ENCODE measurements around the gene DMD. TPM values are rescaled to one million over a fixed set of nuclear protein-coding genes. Genes with fewer than 3 reads are reported as not detected.

Gene DMD
- polyA plus RNA-seq, 3 donors = 0.23 TPM; not detected in 2

DNA sequence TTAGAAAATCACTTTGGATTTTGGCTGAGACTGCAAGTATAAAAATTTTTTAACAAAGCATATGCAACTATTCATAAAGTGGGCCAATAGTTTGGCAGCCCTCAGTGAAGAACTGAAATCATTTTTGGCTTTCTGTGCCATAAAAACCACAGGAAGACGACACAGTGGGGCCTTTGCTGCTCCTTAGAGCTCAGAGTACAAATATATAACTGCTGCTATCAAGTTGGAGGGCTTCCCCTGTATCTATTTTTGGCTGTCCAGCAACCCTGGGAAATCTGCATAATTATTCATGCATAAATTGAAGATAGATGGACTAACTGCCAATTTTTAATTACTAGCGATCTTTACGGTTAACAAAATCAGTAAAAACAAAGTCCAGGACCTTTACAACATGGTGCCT is 2088.0 kb downstream of the DMD start:
- H3K36me3 Mint-ChIP-seq = no peaks in the 10 kb centered on the region
- no peaks in the 10 kb centered on the region for H3K79me2 ChIP-seq (ENCODE audit: insufficient read depth, low read length)
- TF ChIP-seq, protein P1, sequence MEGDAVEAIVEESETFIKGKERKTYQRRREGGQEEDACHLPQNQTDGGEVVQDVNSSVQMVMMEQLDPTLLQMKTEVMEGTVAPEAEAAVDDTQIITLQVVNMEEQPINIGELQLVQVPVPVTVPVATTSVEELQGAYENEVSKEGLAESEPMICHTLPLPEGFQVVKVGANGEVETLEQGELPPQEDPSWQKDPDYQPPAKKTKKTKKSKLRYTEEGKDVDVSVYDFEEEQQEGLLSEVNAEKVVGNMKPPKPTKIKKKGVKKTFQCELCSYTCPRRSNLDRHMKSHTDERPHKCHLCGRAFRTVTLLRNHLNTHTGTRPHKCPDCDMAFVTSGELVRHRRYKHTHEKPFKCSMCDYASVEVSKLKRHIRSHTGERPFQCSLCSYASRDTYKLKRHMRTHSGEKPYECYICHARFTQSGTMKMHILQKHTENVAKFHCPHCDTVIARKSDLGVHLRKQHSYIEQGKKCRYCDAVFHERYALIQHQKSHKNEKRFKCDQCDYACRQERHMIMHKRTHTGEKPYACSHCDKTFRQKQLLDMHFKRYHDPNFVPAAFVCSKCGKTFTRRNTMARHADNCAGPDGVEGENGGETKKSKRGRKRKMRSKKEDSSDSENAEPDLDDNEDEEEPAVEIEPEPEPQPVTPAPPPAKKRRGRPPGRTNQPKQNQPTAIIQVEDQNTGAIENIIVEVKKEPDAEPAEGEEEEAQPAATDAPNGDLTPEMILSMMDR (IDR thresholded peaks at IDR 0.05) = no peak

DNA sequence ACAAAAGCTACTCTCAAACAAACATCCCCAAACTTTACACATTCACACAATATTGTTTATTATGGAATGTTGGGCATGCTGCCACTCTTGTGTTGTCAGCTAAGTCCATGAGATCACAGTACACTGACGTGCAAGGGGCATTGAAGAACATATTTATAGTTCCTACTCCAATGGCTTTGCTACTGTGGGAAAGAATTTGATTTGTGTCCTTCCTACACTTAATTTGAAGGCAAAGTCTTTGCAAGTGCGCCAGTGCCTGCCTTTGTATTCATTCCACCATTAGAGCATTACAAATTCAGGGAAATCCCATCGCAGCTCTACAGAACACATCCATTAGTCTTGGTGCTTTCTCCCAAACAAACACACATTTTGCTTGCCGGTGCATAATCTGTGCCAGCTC is 2094.1 kb downstream of the DMD start:
- no peak for DNase-seq
- H3K4me1 ChIP-seq (ENCODE audit: control insufficient read depth in 1 of 2, insufficient read depth in 2 of 2, low read length in 2 of 2) = no peaks in the 10 kb centered on the region
- H3K27ac Mint-ChIP-seq = no peak overlapping the region
- H3K4me2 ChIP-seq (replicated peaks; ENCODE audit: extremely low read depth, low read length, poor library complexity, severe bottlenecking) = no peak overlapping the region
- no peak overlapping the region for H3K9ac ChIP-seq (ENCODE audit: insufficient read depth, low read length, poor library complexity, severe bottlenecking)
- intact Hi-C loops (cut with micrococcal nuclease) = loop anchor here in 1 of 2 donors (10.0 kb wide), 1 partner anchor 132 kb away; no protein-coding TSS in a partner anchor
- H2AFZ ChIP-seq (ENCODE audit: insufficient read depth, low read depth, low read length, poor library complexity, severe bottlenecking) = no peak overlapping the region
- no peaks in the 10 kb centered on the region for H3K4me1 Mint-ChIP-seq
- no peaks in the 10 kb centered on the region for H3K9me3 Mint-ChIP-seq
- no peaks in the 10 kb centered on the region for H4K20me1 ChIP-seq (ENCODE audit: insufficient read depth, low read length)
- H3K27me3 Mint-ChIP-seq (ENCODE audit: low read depth in 3 of 3) = peaks cover 0 to 2% (median 2%) of the 10 kb centered on the region in 3 donors
- H3K9me3 ChIP-seq (replicated peaks in 1 of 2; ENCODE audit: control insufficient read depth in 1 of 2, insufficient read depth in 1 of 2, low read length in 2 of 2) = no peaks in the 10 kb centered on the region
- no CpG with 5 or more reads among the region's 4 CpGs for WGBS (ENCODE audit: insufficient coverage)
- TF ChIP-seq, protein P1 (IDR thresholded peaks at IDR 0.05) = no peak
- H3K27me3 ChIP-seq (ENCODE audit: control insufficient read depth in 2 of 2, insufficient read depth in 2 of 2, low read length in 2 of 2) = no peaks in the 10 kb centered on the region
- no peaks in the 10 kb centered on the region for H3K36me3 ChIP-seq (replicated peaks in 1 of 2; ENCODE audit: control insufficient read depth in 1 of 2, insufficient read depth in 2 of 2, low read length in 2 of 2)
- H3K27ac ChIP-seq (ENCODE audit: low read depth in 1 of 2, low read length in 2 of 2) = no peak overlapping the region
- no peaks in the 10 kb centered on the region for H3K79me2 ChIP-seq (ENCODE audit: insufficient read depth, low read length)
- H3K4me3 ChIP-seq (replicated peaks in 1 of 3; ENCODE audit: low read depth in 2 of 3, low read length in 3 of 3) = no peak overlapping the region
- H3K36me3 Mint-ChIP-seq = no peaks in the 10 kb centered on the region
- no peak overlapping the region for H3K4me3 Mint-ChIP-seq

More for the DNA sequence above, 2088.0 kb downstream of the DMD start:
- H2AFZ ChIP-seq (ENCODE audit: insufficient read depth, low read depth, low read length, poor library complexity, severe bottlenecking) = no peak overlapping the region
- H3K27me3 Mint-ChIP-seq (ENCODE audit: low read depth in 3 of 3) = peaks cover 0 to 1% (median 0%) of the 10 kb centered on the region in 3 donors
- H3K4me3 ChIP-seq (replicated peaks in 1 of 3; ENCODE audit: low read depth in 2 of 3, low read length in 3 of 3) = no peak overlapping the region
- H3K4me2 ChIP-seq (replicated peaks; ENCODE audit: extremely low read depth, low read length, poor library complexity, severe bottlenecking) = no peak overlapping the region
- 0% methylated on average over 1 of the region's 3 CpGs for WGBS (ENCODE audit: insufficient coverage)
- H3K4me3 Mint-ChIP-seq = no peak overlapping the region
- no peaks in the 10 kb centered on the region for H3K4me1 ChIP-seq (ENCODE audit: control insufficient read depth in 1 of 2, insufficient read depth in 2 of 2, low read length in 2 of 2)
- no peaks in the 10 kb centered on the region for H4K20me1 ChIP-seq (ENCODE audit: insufficient read depth, low read length)
- peaks cover 2 to 5% (median 4%) of the 10 kb centered on the region in 7 donors for H3K9me3 Mint-ChIP-seq
- peaks cover under 1% of the 10 kb centered on the region for H3K4me1 Mint-ChIP-seq
- DNase-seq = no peak
- no peak overlapping the region for H3K27ac Mint-ChIP-seq
- H3K27me3 ChIP-seq (ENCODE audit: control insufficient read depth in 2 of 2, insufficient read depth in 2 of 2, low read length in 2 of 2) = no peaks in the 10 kb centered on the region
- H3K36me3 ChIP-seq (replicated peaks in 1 of 2; ENCODE audit: control insufficient read depth in 1 of 2, insufficient read depth in 2 of 2, low read length in 2 of 2) = no peaks in the 10 kb centered on the region
- intact Hi-C loops (cut with micrococcal nuclease) = no loop called here
- H3K27ac ChIP-seq (ENCODE audit: low read depth in 1 of 2, low read length in 2 of 2) = no peak overlapping the region
- H3K9me3 ChIP-seq (replicated peaks in 1 of 2; ENCODE audit: control insufficient read depth in 1 of 2, insufficient read depth in 1 of 2, low read length in 2 of 2) = no peaks in the 10 kb centered on the region
- H3K9ac ChIP-seq (ENCODE audit: insufficient read depth, low read length, poor library complexity, severe bottlenecking) = no peak overlapping the region

Measured in CD14-positive monocyte (primary cell).